Measurements from ENCODE around the gene APBA2.

The APBA2 gene

GRCh38 chr15:29059871-29060640 is 174.3 kb downstream of the APBA2 start:
- no peak overlapping the region for H3K9ac ChIP-seq (ENCODE audit: low read length)
- H3K27me3 ChIP-seq (replicated peaks; ENCODE audit: insufficient read depth, low read length), result no peaks in the 10 kb centered on the region
- no peak for DNase-seq
- H3F3A ChIP-seq (ENCODE audit: insufficient read depth, low read length), result no peaks in the 10 kb centered on the region
- no peaks in the 10 kb centered on the region for H3K9me2 ChIP-seq (replicated peaks; ENCODE audit: insufficient read depth, low read length)
- TF ChIP-seq EZH2 (optimal IDR thresholded peaks at IDR 0.05; ENCODE audit: low read depth, low read length) (no peak), CTCF (IDR thresholded peaks at IDR 0.05; ENCODE audit: low read length) (no peak), EZH2phosphoT487 (IDR thresholded peaks at IDR 0.05; ENCODE audit: low read length) (no peak)
- no peaks in the 10 kb centered on the region for H3K36me3 ChIP-seq (replicated peaks; ENCODE audit: insufficient read depth, low read length)
- H3K79me2 ChIP-seq (ENCODE audit: low read length), result no peaks in the 10 kb centered on the region
- H4K20me1 ChIP-seq (ENCODE audit: insufficient read depth, low read length), result no peaks in the 10 kb centered on the region
- no peaks in the 10 kb centered on the region for H3K4me1 ChIP-seq (ENCODE audit: low read length)
- no peak overlapping the region for H3K4me2 ChIP-seq (ENCODE audit: low read depth, low read length)
- H2AFZ ChIP-seq (ENCODE audit: low read length), result no peak overlapping the region
- H3K27ac ChIP-seq (ENCODE audit: low read length), result no peak overlapping the region
- no peak overlapping the region for H3K4me3 ChIP-seq (ENCODE audit: low read length)
- H3K9me3 ChIP-seq (replicated peaks; ENCODE audit: insufficient read depth, low read length), result no peaks in the 10 kb centered on the region

- no peaks in the 10 kb centered on the region for H3F3A ChIP-seq (ENCODE audit: insufficient read depth, low read length)
These were observed 176.0 kb downstream of the APBA2 start for GRCh38 chr15:29061746-29062145.

GRCh38 chr15:29062179-29062591 is 176.4 kb downstream of the APBA2 start:
- H3F3A ChIP-seq (ENCODE audit: insufficient read depth, low read length), result no peaks in the 10 kb centered on the region
- no peak overlapping the region for H3K4me3 ChIP-seq (ENCODE audit: low read length)
- H3K79me2 ChIP-seq (ENCODE audit: low read length), result no peaks in the 10 kb centered on the region
- no peaks in the 10 kb centered on the region for H4K20me1 ChIP-seq (ENCODE audit: insufficient read depth, low read length)
- no peaks in the 10 kb centered on the region for H3K9me3 ChIP-seq (replicated peaks; ENCODE audit: insufficient read depth, low read length)
- H3K27me3 ChIP-seq (replicated peaks; ENCODE audit: insufficient read depth, low read length), result no peaks in the 10 kb centered on the region
- TF ChIP-seq EZH2 (optimal IDR thresholded peaks at IDR 0.05; ENCODE audit: low read depth, low read length) (no peak), EZH2phosphoT487 (IDR thresholded peaks at IDR 0.05; ENCODE audit: low read length) (no peak), CTCF (IDR thresholded peaks at IDR 0.05; ENCODE audit: low read length) (no peak)
- H3K4me2 ChIP-seq (ENCODE audit: low read depth, low read length), result no peak overlapping the region
- no peak overlapping the region for H2AFZ ChIP-seq (ENCODE audit: low read length)
- no peak overlapping the region for H3K9ac ChIP-seq (ENCODE audit: low read length)
- no peaks in the 10 kb centered on the region for H3K36me3 ChIP-seq (replicated peaks; ENCODE audit: insufficient read depth, low read length)
- no peaks in the 10 kb centered on the region for H3K9me2 ChIP-seq (replicated peaks; ENCODE audit: insufficient read depth, low read length)
- no peak overlapping the region for H3K27ac ChIP-seq (ENCODE audit: low read length)
- DNase-seq, result no peak
- no peaks in the 10 kb centered on the region for H3K4me1 ChIP-seq (ENCODE audit: low read length)

More at GRCh38 chr15:29061746-29062145, 176.0 kb downstream of the APBA2 start:
- Histone ChIP-seq H3K9me2 (replicated peaks; ENCODE audit: insufficient read depth, low read length) (no peaks in the 10 kb centered on the region), H3K79me2 (ENCODE audit: low read length) (no peaks in the 10 kb centered on the region), H3K9ac (ENCODE audit: low read length) (no peak overlapping the region), H3K27me3 (replicated peaks; ENCODE audit: insufficient read depth, low read length) (no peaks in the 10 kb centered on the region), H3K36me3 (replicated peaks; ENCODE audit: insufficient read depth, low read length) (no peaks in the 10 kb centered on the region), H3K4me3 (ENCODE audit: low read length) (no peak overlapping the region), H4K20me1 (ENCODE audit: insufficient read depth, low read length) (no peaks in the 10 kb centered on the region), H2AFZ (ENCODE audit: low read length) (no peak overlapping the region), H3K4me2 (ENCODE audit: low read depth, low read length) (no peak overlapping the region), H3K27ac (ENCODE audit: low read length) (no peak overlapping the region), H3K9me3 (replicated peaks; ENCODE audit: insufficient read depth, low read length) (no peaks in the 10 kb centered on the region), H3K4me1 (ENCODE audit: low read length) (no peaks in the 10 kb centered on the region)
- TF ChIP-seq EZH2 (optimal IDR thresholded peaks at IDR 0.05; ENCODE audit: low read depth, low read length), result no peak
- no peak for TF ChIP-seq CTCF (IDR thresholded peaks at IDR 0.05; ENCODE audit: low read length)
- no peak for TF ChIP-seq EZH2phosphoT487 (IDR thresholded peaks at IDR 0.05; ENCODE audit: low read length)
- DNase-seq, result no peak

All from MM.1S (cell line).